Neuronal stem cell (in vitro differentiated cells): ENCODE results near the gene PRR16.
A peak's percentile ranks its signal among the peaks of the same experiment; 100 is the strongest.

Source experiments
- DNase-seq: peaks from one replicate; pipeline ENCODE4 v3.0.0-alpha.2; 2013; ENCODE audit warnings: low spot score
- H2AFZ ChIP-seq: one replicate; pipeline ENCODE4 v1.6.1; 2013; ENCODE audit warnings: mild to moderate bottlenecking, low read length, inconsistent platforms
- H2AK5ac ChIP-seq: 2 replicates; pipeline ENCODE4 v1.6.1; 2013; ENCODE audit warnings: low read depth, mild to moderate bottlenecking, inconsistent platforms, low read length, moderate library complexity, mixed read lengths
- H2BK120ac ChIP-seq: 2 replicates; pipeline ENCODE4 v1.6.1; 2013; ENCODE audit warnings: low read depth, mild to moderate bottlenecking, inconsistent platforms, low read length, moderate library complexity, mixed read lengths
- H2BK12ac ChIP-seq: one replicate; pipeline ENCODE4 v1.6.1; 2013; ENCODE audit warnings: low read length, inconsistent platforms
- H2BK15ac ChIP-seq: 2 replicates; pipeline ENCODE4 v1.6.1; 2013; ENCODE audit warnings: mild to moderate bottlenecking, low read length, inconsistent platforms, mixed read lengths
- H2BK5ac ChIP-seq: one replicate; pipeline ENCODE4 v1.6.1; 2013; ENCODE audit warnings: inconsistent platforms, mild to moderate bottlenecking, low read length, moderate library complexity
- H3K14ac ChIP-seq: one replicate; pipeline ENCODE4 v1.6.1; 2013; ENCODE audit warnings: low read length, inconsistent platforms
- H3K18ac ChIP-seq: 2 replicates; pipeline ENCODE4 v1.6.1; 2013; ENCODE audit warnings: low read length, inconsistent platforms
- H3K23ac ChIP-seq: 2 replicates; pipeline ENCODE4 v1.6.1; 2013; ENCODE audit warnings: low read depth, mild to moderate bottlenecking, mixed read lengths, low read length, inconsistent platforms; ENCODE audit not compliant: poor library complexity
- H3K27ac ChIP-seq: replicated peaks from 3 replicates; pipeline ENCODE4 v1.5.1; 2013; ENCODE audit warnings: low read length, inconsistent platforms
- H3K27me3 ChIP-seq, 3 experiments: 2 replicates each; pipeline ENCODE4 v1.6.1; 2013; ENCODE audit warnings: low read length in 3 of 3, mild to moderate bottlenecking in 2 of 3, inconsistent platforms in 1 of 3, low read depth in 1 of 3, mixed read lengths in 1 of 3, moderate library complexity in 1 of 3; ENCODE audit not compliant: control insufficient read depth in 3 of 3, insufficient read depth in 3 of 3
- H3K36me3 ChIP-seq, 2 donors: replicated peaks in 1 of 2; 2 replicates each; pipeline ENCODE4 v1.6.1; 2013; ENCODE audit warnings: low read length in 2 of 2; ENCODE audit not compliant: control insufficient read depth in 2 of 2, insufficient read depth in 2 of 2
- H3K4ac ChIP-seq: 2 replicates; pipeline ENCODE4 v1.6.1; 2013; ENCODE audit warnings: inconsistent platforms, mild to moderate bottlenecking, low read length, moderate library complexity
- H3K4me1 ChIP-seq, 2 donors: 1 replicate in 1 of 2; 2 replicates in 1 of 2; pipeline ENCODE4 v1.6.1; 2013; ENCODE audit warnings: low read length in 2 of 2, low read depth in 1 of 2; ENCODE audit not compliant: control insufficient read depth in 2 of 2, insufficient read depth in 1 of 2
- H3K4me2 ChIP-seq: one replicate; pipeline ENCODE4 v1.6.1; 2013; ENCODE audit warnings: mild to moderate bottlenecking, low read length, inconsistent platforms; ENCODE audit not compliant: insufficient read depth, poor library complexity, severe bottlenecking
- H3K4me3 ChIP-seq, 2 donors: 2 replicates each; pipeline ENCODE4 v1.5.1; 2013; ENCODE audit warnings: low read length in 2 of 2, mild to moderate bottlenecking in 2 of 2, inconsistent platforms in 1 of 2, moderate library complexity in 1 of 2
- H3K79me1 ChIP-seq: one replicate; pipeline ENCODE4 v1.6.1; 2013; ENCODE audit warnings: low read depth, mild to moderate bottlenecking, inconsistent platforms, low read length, moderate library complexity
- H3K9ac ChIP-seq: one replicate; pipeline ENCODE4 v1.6.1; 2013; ENCODE audit warnings: mild to moderate bottlenecking, low read depth, low read length, inconsistent platforms; ENCODE audit not compliant: poor library complexity
- H3K9me3 ChIP-seq, 2 donors: replicated peaks in 1 of 2; 2 replicates each; pipeline versions ENCODE3 to v1.6.1; 2013; ENCODE audit warnings: low read length in 2 of 2, mild to moderate bottlenecking in 2 of 2, inconsistent platforms in 1 of 2, low read depth in 1 of 2, mixed read lengths in 1 of 2, moderate library complexity in 1 of 2; ENCODE audit not compliant: control insufficient read depth in 2 of 2, insufficient read depth in 1 of 2
- H4K8ac ChIP-seq: one replicate; pipeline ENCODE4 v1.6.1; 2013; ENCODE audit warnings: low read depth, mild to moderate bottlenecking, inconsistent platforms, low read length, moderate library complexity
- H4K91ac ChIP-seq: one replicate; pipeline ENCODE4 v1.6.1; 2013; ENCODE audit warnings: low read length, low read depth, mild to moderate bottlenecking, inconsistent platforms; ENCODE audit not compliant: poor library complexity
- WGBS, 2 donors: extraction: QIAGEN DNeasy Blood & Tissue Kit; methylation state at CpG; one replicate each; pipeline ENCODE4 v1.1.7; 2013; ENCODE audit warnings: missing lambda C conversion rate in 2 of 2, mixed read lengths in 1 of 2; ENCODE audit not compliant: insufficient read length in 2 of 2, insufficient replicate concordance in 1 of 2; ENCODE audit errors: extremely low coverage in 2 of 2; 5-methylcytosine and 5-hydroxymethylcytosine counted together

The PRR16 gene

GRCh38 chr5:120502531-120502930, 38.4 kb downstream of the PRR16 start:
- H4K8ac ChIP-seq: no peak overlapping the region
- no peak overlapping the region for H2BK120ac ChIP-seq
- no CpG with 5 or more reads among the region's 4 CpGs for WGBS, 2 donors
- H3K36me3 ChIP-seq: no peaks in the 10 kb centered on the region
- no peak for DNase-seq
- no peak overlapping the region for H3K14ac ChIP-seq
- H3K4me2 ChIP-seq: no peak overlapping the region
- H3K27ac ChIP-seq: no peak overlapping the region
- H3K79me1 ChIP-seq: no peaks in the 10 kb centered on the region
- no peak overlapping the region for H2BK12ac ChIP-seq
- H3K23ac ChIP-seq: no peak overlapping the region
- no peak overlapping the region for H2BK5ac ChIP-seq
- H3K4ac ChIP-seq: no peak overlapping the region
- H3K27me3 ChIP-seq: no peaks in the 10 kb centered on the region
- H2AFZ ChIP-seq: peak overlapping the region; percentile 40
- no peaks in the 10 kb centered on the region for H3K9me3 ChIP-seq
- no peak overlapping the region for H3K9ac ChIP-seq
- H3K18ac ChIP-seq: no peak overlapping the region
- no peak overlapping the region for H2BK15ac ChIP-seq
- no peak overlapping the region for H4K91ac ChIP-seq
- peaks cover 0 to 2% of the 10 kb centered on the region in 2 donors for H3K4me1 ChIP-seq
- H2AK5ac ChIP-seq: no peak overlapping the region
- H3K4me3 ChIP-seq: no peak overlapping the region

- no peaks in the 10 kb centered on the region for H3K27me3 ChIP-seq
Observed at GRCh38 chr5:120503341-120503740, 39.2 kb downstream of the PRR16 start.

GRCh38 chr5:120504057-120504456, 40.0 kb downstream of the PRR16 start:
- Histone ChIP-seq H3K4ac (no peak overlapping the region), H3K79me1 (no peaks in the 10 kb centered on the region), H3K14ac (no peak overlapping the region), H2BK15ac (no peak overlapping the region), H3K27me3 (no peaks in the 10 kb centered on the region), H3K4me1 (peaks cover 0 to 2% of the 10 kb centered on the region in 2 donors), H2BK12ac (no peak overlapping the region), H3K27ac (no peak overlapping the region), H4K8ac (no peak overlapping the region), H4K91ac (no peak overlapping the region), H3K23ac (no peak overlapping the region), H3K4me2 (no peak overlapping the region), H2BK120ac (no peak overlapping the region), H3K9me3 (no peaks in the 10 kb centered on the region), H2AK5ac (no peak overlapping the region), H3K4me3 (no peak overlapping the region), H3K36me3 (no peaks in the 10 kb centered on the region), H2AFZ (no peak overlapping the region), H3K18ac (no peak overlapping the region), H3K9ac (no peak overlapping the region), H2BK5ac (no peak overlapping the region)
- no peak for DNase-seq
- WGBS, 2 donors: no CpG with 5 or more reads among the region's 2 CpGs

More at GRCh38 chr5:120503341-120503740, 39.2 kb downstream of the PRR16 start:
- no peak overlapping the region for H2BK12ac ChIP-seq
- H2AK5ac ChIP-seq: no peak overlapping the region
- H3K18ac ChIP-seq: no peak overlapping the region
- no peak overlapping the region for H3K9ac ChIP-seq
- no peak overlapping the region for H2BK15ac ChIP-seq
- no peak overlapping the region for H3K27ac ChIP-seq
- H3K79me1 ChIP-seq: no peaks in the 10 kb centered on the region
- H3K36me3 ChIP-seq: no peaks in the 10 kb centered on the region
- DNase-seq: no peak
- no peak overlapping the region for H3K4me3 ChIP-seq
- no peak overlapping the region for H2BK120ac ChIP-seq
- H4K91ac ChIP-seq: no peak overlapping the region
- H4K8ac ChIP-seq: no peak overlapping the region
- H3K4me1 ChIP-seq: peaks cover 0 to 2% of the 10 kb centered on the region in 2 donors
- H2AFZ ChIP-seq: no peak overlapping the region
- no peak overlapping the region for H3K4ac ChIP-seq
- no peaks in the 10 kb centered on the region for H3K9me3 ChIP-seq
- whole genome bisulfite sequencing, 2 donors: no CpG with 5 or more reads among the region's 1 CpG
- H2BK5ac ChIP-seq: no peak overlapping the region
- H3K4me2 ChIP-seq: no peak overlapping the region
- no peak overlapping the region for H3K23ac ChIP-seq
- no peak overlapping the region for H3K14ac ChIP-seq

- Histone ChIP-seq H3K9me3 (no peaks in the 10 kb centered on the region), H3K23ac (no peak overlapping the region), H3K9ac (no peak overlapping the region), H4K91ac (no peak overlapping the region), H3K4me2 (no peak overlapping the region), H3K4me1 (peaks cover 1 to 8% of the 10 kb centered on the region in 2 donors), H3K4me3 (no peak overlapping the region), H2BK120ac (no peak overlapping the region), H4K8ac (no peak overlapping the region), H3K4ac (no peak overlapping the region), H3K14ac (no peak overlapping the region), H2AFZ (no peak overlapping the region), H3K27me3 (no peaks in the 10 kb centered on the region), H2BK5ac (no peak overlapping the region), H2BK15ac (no peak overlapping the region), H3K27ac (no peak overlapping the region), H2BK12ac (no peak overlapping the region), H2AK5ac (no peak overlapping the region), H3K79me1 (no peaks in the 10 kb centered on the region), H3K36me3 (no peaks in the 10 kb centered on the region), H3K18ac (no peak overlapping the region)
- WGBS, 2 donors: no CpG with 5 or more reads among the region's 2 CpGs
- no peak for DNase-seq
Observed at GRCh38 chr5:120507197-120507596, 43.1 kb downstream of the PRR16 start.
